GM12891 (cell line): ENCODE results near the gene NAA60.

Source experiments
- PAX5 ChIP-seq: IDR thresholded peaks from 2 replicates; pipeline ENCODE4 v1.6.1; 2011; ENCODE audit warnings: low read length, moderate library complexity, mild to moderate bottlenecking; ENCODE audit not compliant: insufficient read depth, severe bottlenecking
- POLR2A ChIP-seq: IDR thresholded peaks from 2 replicates; pipeline ENCODE4 v1.6.1; 2011; ENCODE audit warnings: low read depth, low read length, control low read depth
- POLR2AphosphoS5 ChIP-seq: IDR thresholded peaks from 2 replicates; pipeline ENCODE4 v1.6.1; 2011; ENCODE audit warnings: low read depth, low read length, control low read depth
- TAF1 ChIP-seq: IDR thresholded peaks from 2 replicates; pipeline ENCODE4 v1.6.1; 2011; ENCODE audit warnings: low read depth, low read length, control low read depth

GRCh38 chr16:3480901-3481695 lies 37.6 kb downstream of the NAA60 start:
- no peak for TF ChIP-seq POLR2A
- TF ChIP-seq PAX5, result no peak
- TF ChIP-seq TAF1, result no peak
- no peak for TF ChIP-seq POLR2AphosphoS5
